HepG2 (cell line): ENCODE results near the gene ARL14EPL. TPM values are rescaled to one million over a fixed set of nuclear protein-coding genes. Genes with fewer than 3 reads are reported as not detected.

ENCODE experiments used
- ATAC-seq: fragments of 200-7000 bp; cut with Tn5 transposase; 3 replicates; pipeline ENCODE4 v1.9.1; 2020; ENCODE audit warnings: mild to moderate bottlenecking, moderate library complexity
- BruUV-seq: library from RNA; stranded (reverse); fragments of 400-500 nt; replicated peaks from 2 replicates; lab custom pipeline; 2021; lab: Mats Ljungman, UMichigan
- CTCF ChIA-PET: fragments of 300-600 bp; formaldehyde crosslinking; extraction: SDS; loops from one replicate; lab custom pipeline; 2021; ENCODE audit warnings: low total read pairs, inconsistent platforms, low intra/inter-chr PET ratio; lab: Yijun Ruan, JAX
- POLR2A ChIA-PET: fragments of 350-600 bp; sonication (Branson Sonifier 250); formaldehyde crosslinking; loops from one replicate; lab custom pipeline; 2020; ENCODE audit warnings: antibody characterized with exemption, inconsistent platforms; lab: Yijun Ruan, JAX
- DNase-seq: peaks from one replicate; pipeline ENCODE4 v3.0.0-alpha.2; 2015; ENCODE audit warnings: low spot score
- FAIRE-seq: peaks from 3 replicates; lab custom pipeline; 2011; peaks lifted over from hg19 to GRCh38; lab: Jason Lieb, UNC
- H2AFZ ChIP-seq: one replicate; pipeline ENCODE4 v1.6.1; 2011; ENCODE audit warnings: low read length, inconsistent platforms
- H3K27ac ChIP-seq: fragments of 300-600 bp; 3 replicates; pipeline ENCODE4 v1.8.0; 2011; ENCODE audit warnings: mixed run types, mild to moderate bottlenecking, mixed read lengths, low read length, inconsistent platforms; ENCODE audit not compliant: insufficient read depth; ENCODE audit errors: extremely low read length
- H3K27me3 ChIP-seq, 2 experiments: fragments of 200-600 bp in 1 of 2; 2 replicates in 1 of 2; 3 replicates in 1 of 2; pipeline versions ENCODE4 v1.6.0 to v1.8.0; 2011; ENCODE audit warnings: low read length in 2 of 2, mild to moderate bottlenecking in 2 of 2, moderate library complexity in 2 of 2, inconsistent platforms in 1 of 2; ENCODE audit not compliant: insufficient read depth in 2 of 2, control insufficient read depth in 1 of 2
- H3K36me3 ChIP-seq, 2 experiments: fragments of 200-600 bp in 1 of 2; replicated peaks in 1 of 2; 2 replicates in 1 of 2; 3 replicates in 1 of 2; pipeline versions ENCODE4 v1.5.1 to v1.8.0; 2011; ENCODE audit warnings: low read length in 2 of 2, inconsistent platforms in 1 of 2; ENCODE audit not compliant: insufficient read depth in 2 of 2, control insufficient read depth in 1 of 2
- H3K4me1 ChIP-seq: 2 replicates; pipeline ENCODE4 v1.5.1; 2012; ENCODE audit warnings: low read length, inconsistent platforms; ENCODE audit not compliant: insufficient read depth
- H3K4me2 ChIP-seq: 2 replicates; pipeline ENCODE4 v1.6.0; 2011; ENCODE audit warnings: low read depth, low read length, inconsistent platforms
- H3K4me3 ChIP-seq, 3 experiments: fragments of 200-600 bp in 1 of 3; sonication (generic), shearing (Covaris generic) in 1 of 3; replicated peaks in 1 of 3; 2 replicates each; pipeline ENCODE4 v1.5.1; 2011 to 2016; ENCODE audit warnings: low read length in 3 of 3, inconsistent platforms in 2 of 3, low read depth in 2 of 3, mild to moderate bottlenecking in 2 of 3, control low read depth in 1 of 3, mixed read lengths in 1 of 3; ENCODE audit not compliant: insufficient read depth in 1 of 3
- H3K79me2 ChIP-seq: one replicate; pipeline ENCODE4 v1.6.1; 2011; ENCODE audit warnings: low read length, inconsistent platforms; ENCODE audit not compliant: insufficient read depth
- H3K9ac ChIP-seq: 2 replicates; pipeline ENCODE4 v1.6.0; 2011; ENCODE audit warnings: mild to moderate bottlenecking, low read depth, low read length, inconsistent platforms; ENCODE audit not compliant: insufficient read depth
- H3K9me3 ChIP-seq: 2 replicates; pipeline ENCODE4 v1.5.1; 2012; ENCODE audit warnings: mild to moderate bottlenecking, low read length
- H4K20me1 ChIP-seq: 2 replicates; pipeline ENCODE4 v1.6.0; 2011; ENCODE audit warnings: inconsistent platforms, mild to moderate bottlenecking, low read length, moderate library complexity; ENCODE audit not compliant: insufficient read depth
- GFI1 ChIP-seq: sonication (generic); formaldehyde crosslinking; IDR thresholded peaks from 2 replicates; pipeline ENCODE4 v1.5.0; 2020; ENCODE audit warnings: missing genetic modification reagents, mild to moderate bottlenecking, borderline replicate concordance
- GMEB2 ChIP-seq: IDR thresholded peaks from 2 replicates; pipeline ENCODE4 v1.6.1; 2016; ENCODE audit warnings: missing biosample characterization, missing genetic modification reagents, low read depth
- JUN ChIP-seq: sonication (generic); formaldehyde crosslinking; IDR thresholded peaks from 2 replicates; pipeline ENCODE4 v1.4.0; 2020; ENCODE audit warnings: mild to moderate bottlenecking, missing genetic modification reagents
- KLF16 ChIP-seq, 2 experiments: sonication (generic) in 1 of 2; formaldehyde crosslinking in 1 of 2; IDR thresholded peaks; 2 replicates each; pipeline versions ENCODE4 v1.6.1 to v1.8.0; 2016 to 2023; ENCODE audit warnings: missing genetic modification reagents in 2 of 2, missing compliant biosample characterization in 1 of 2
- NFIC ChIP-seq: IDR thresholded peaks from 2 replicates; pipeline ENCODE4 v1.6.1; 2012; ENCODE audit warnings: mild to moderate bottlenecking, low read length, inconsistent platforms
- NR0B2 ChIP-seq: sonication (generic); formaldehyde crosslinking; IDR thresholded peaks from 2 replicates; pipeline ENCODE4 v1.4.0; 2020; ENCODE audit warnings: mild to moderate bottlenecking, missing genetic modification reagents
- PHF21A ChIP-seq: sonication (generic); formaldehyde crosslinking; IDR thresholded peaks from 2 replicates; pipeline ENCODE4 v1.5.0; 2020; ENCODE audit warnings: mild to moderate bottlenecking, missing genetic modification reagents
- RBFOX2 ChIP-seq: fragments of 200-400 bp; formaldehyde crosslinking; IDR thresholded peaks from 2 replicates; pipeline ENCODE4 v1.6.1; 2017; ENCODE audit warnings: low read depth, mild to moderate bottlenecking, low read length
- REL ChIP-seq: sonication (generic); formaldehyde crosslinking; conservative IDR thresholded peaks from 2 replicates; pipeline ENCODE4 v1.8.0; 2022; ENCODE audit warnings: mild to moderate bottlenecking, missing genetic modification reagents, moderate library complexity
- REST ChIP-seq, 2 experiments: IDR thresholded peaks; 2 replicates each; pipeline ENCODE4 v1.6.1; 2011 to 2012; ENCODE audit warnings: low read length in 2 of 2, borderline replicate concordance in 1 of 2, low read depth in 1 of 2, mild to moderate bottlenecking in 1 of 2, moderate library complexity in 1 of 2
- RFXANK ChIP-seq: IDR thresholded peaks from 2 replicates; pipeline ENCODE4 v1.6.1; 2016
- TAF1 ChIP-seq: sonication (generic); formaldehyde crosslinking; IDR thresholded peaks from 2 replicates; pipeline ENCODE4 v1.4.0; 2020; ENCODE audit warnings: missing genetic modification reagents
- THAP8 ChIP-seq: sonication (generic); formaldehyde crosslinking; IDR thresholded peaks from 2 replicates; pipeline ENCODE4 v1.5.1; 2020; ENCODE audit warnings: missing genetic modification reagents, mild to moderate bottlenecking, borderline replicate concordance
- ZFP36 ChIP-seq: fragments of 150-350 bp; IDR thresholded peaks from 2 replicates; pipeline ENCODE4 v1.6.1; 2018; ENCODE audit warnings: borderline replicate concordance, low read length, low read depth; ENCODE audit not compliant: partially characterized antibody
- ZNF121 ChIP-seq: sonication (generic); formaldehyde crosslinking; IDR thresholded peaks from 2 replicates; pipeline ENCODE4 v1.5.0; 2020; ENCODE audit warnings: mild to moderate bottlenecking, missing genetic modification reagents
- ZNF616 ChIP-seq: sonication (generic); formaldehyde crosslinking; IDR thresholded peaks from 2 replicates; pipeline ENCODE4 v1.5.0; 2020; ENCODE audit warnings: low read depth, mild to moderate bottlenecking, missing genetic modification reagents
- WGBS: methylation state at CpG from one replicate; pipeline ENCODE4 v1.1.6; 2017; ENCODE audit warnings: low lambda C conversion rate; 5-methylcytosine and 5-hydroxymethylcytosine counted together
- in situ Hi-C: cut with HindIII; loops from 2 replicates; pipeline ENCODE4 v1.10.0; 2017; ENCODE audit warnings: low pct_unique_long_range_greater_than_20kb; ENCODE audit not compliant: extremely low pct_ligation_motif_present
- intact Hi-C: fragments of 100-400 bp; cut with micrococcal nuclease; formaldehyde crosslinking; loops from one replicate; pipeline ENCODE4 v1.10.0; 2022; ENCODE audit not compliant: unreplicated experiment
- polyA plus RNA-seq, 8 experiments: library from polyadenylated mRNA; depleted of rRNA in 3 of 8; stranded (reverse) in 7 of 8; unstranded in 1 of 8; fragments of >200 nt; fragmentation: Illumina TruSeq in 4 of 8; extraction: Trizol in 4 of 8; gene quantifications; 2 replicates each; pipeline versions ENCODE4 v1.2.1 to v1.2.3, GENCODE V29; 2011 to 2016; ENCODE audit warnings: low read depth in 4 of 8, missing spikeins in 1 of 8, mixed read lengths in 1 of 8; ENCODE audit not compliant: insufficient read depth in 1 of 8
- total RNA-seq, 5 experiments: library from RNA; depleted of rRNA; stranded (reverse); fragments of >200 nt; fragmentation: Illumina TruSeq; extraction: Trizol; gene quantifications; 2 replicates each; pipeline ENCODE4 v1.2.3, GENCODE V29; 2016; ENCODE audit warnings: low read depth in 1 of 5
- TF ChIP-seq, protein P1 (sequence below): sonication (generic); formaldehyde crosslinking; IDR thresholded peaks from 2 replicates; pipeline ENCODE4 v1.5.0; 2020; ENCODE audit warnings: mild to moderate bottlenecking, missing genetic modification reagents

The ARL14EPL gene
- total and polyA plus RNA-seq, 2 of the 13 experiments (the other 11 are each of a cell fraction or from before 2014, with no cell fraction given): not detected

GRCh38 chr5:116032991-116033390, 719 bp downstream of the ARL14EPL start:
- Histone ChIP-seq H2AFZ (no peak overlapping the region), H3K9me3 (no peaks in the 10 kb centered on the region), H3K36me3 (no peaks in the 10 kb centered on the region), H3K27me3 (peaks cover 0 to 8% of the 10 kb centered on the region in 2 experiments; a peak in 2 of 5 replicates), H3K4me2 (no peak overlapping the region), H3K4me1 (no peaks in the 10 kb centered on the region), H3K27ac (no peak overlapping the region), H4K20me1 (no peaks in the 10 kb centered on the region), H3K4me3 (no peak overlapping the region), H3K79me2 (no peaks in the 10 kb centered on the region), H3K9ac (no peak overlapping the region)
- no TSS peak for BruUV-seq
- TF ChIP-seq NFIC (no peak), REL (CRISPR knock-in tag) (no peak), RFXANK (no peak), ZFP36 (no peak), GFI1 (CRISPR knock-in tag) (no peak), NR0B2 (CRISPR knock-in tag) (no peak), RBFOX2 (no peak), JUN (CRISPR knock-in tag) (no peak), PHF21A (no peak), ZNF616 (CRISPR knock-in tag) (no peak), KLF16 (CRISPR knock-in tag; IDR thresholded peaks at IDR 0.05) (no peak), ZNF121 (no peak), TAF1 (CRISPR knock-in tag) (no peak), GMEB2 (CRISPR knock-in tag) (no peak), REST (IDR thresholded peaks at IDR 0.05; ENCODE audit: borderline replicate concordance in 1 of 2, low read depth in 1 of 2, low read length in 2 of 2) (no peak), THAP8 (CRISPR knock-in tag) (no peak)
- TF ChIP-seq, protein P1, sequence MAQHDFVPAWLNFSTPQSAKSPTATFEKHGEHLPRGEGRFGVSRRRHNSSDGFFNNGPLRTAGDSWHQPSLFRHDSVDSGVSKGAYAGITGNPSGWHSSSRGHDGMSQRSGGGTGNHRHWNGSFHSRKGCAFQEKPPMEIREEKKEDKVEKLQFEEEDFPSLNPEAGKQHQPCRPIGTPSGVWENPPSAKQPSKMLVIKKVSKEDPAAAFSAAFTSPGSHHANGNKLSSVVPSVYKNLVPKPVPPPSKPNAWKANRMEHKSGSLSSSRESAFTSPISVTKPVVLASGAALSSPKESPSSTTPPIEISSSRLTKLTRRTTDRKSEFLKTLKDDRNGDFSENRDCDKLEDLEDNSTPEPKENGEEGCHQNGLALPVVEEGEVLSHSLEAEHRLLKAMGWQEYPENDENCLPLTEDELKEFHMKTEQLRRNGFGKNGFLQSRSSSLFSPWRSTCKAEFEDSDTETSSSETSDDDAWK (CRISPR knock-in tag): no peak
- WGBS: 4% methylated on average over 3 of the region's 3 CpGs
- DNase-seq: no peak
- no peak for ATAC-seq
- FAIRE-seq: no peak
- intact Hi-C loops (no loop called here), in situ Hi-C loops (no loop called here)
- CTCF ChIA-PET: no interaction called here
- POLR2A ChIA-PET: no interaction called here
